Effector memory CD8-positive, alpha-beta T cell (primary cell): ENCODE data around the gene PDLIM1.

Source experiments
- ATAC-seq: fragments of 150-1000 bp; cut with Tn5 transposase; replicated peaks from 2 replicates; pipeline ENCODE4 v1.10.0; 2021; ENCODE audit warnings: mild to moderate bottlenecking, moderate library complexity
- DNase-seq, 3 experiments: peaks; one replicate each; pipeline ENCODE4 v3.0.0; 2021
- H3K27ac Mint-ChIP-seq, 2 donors: one replicate each; pipeline ENCODE4 v1.8.0; 2022; ENCODE audit warnings: mild to moderate bottlenecking in 2 of 2, mixed read lengths in 2 of 2, moderate library complexity in 2 of 2
- H3K27me3 Mint-ChIP-seq, 2 donors: one replicate each; pipeline ENCODE4 v1.8.0; 2022; ENCODE audit warnings: mixed read lengths in 2 of 2
- H3K36me3 Mint-ChIP-seq: one replicate; pipeline ENCODE4 v1.8.0; 2022; ENCODE audit warnings: mild to moderate bottlenecking, moderate library complexity, mixed read lengths; ENCODE audit not compliant: insufficient read depth
- H3K4me1 Mint-ChIP-seq, 2 donors: one replicate each; pipeline ENCODE4 v1.8.0; 2022; ENCODE audit warnings: low read depth in 2 of 2, mixed read lengths in 2 of 2
- H3K4me3 Mint-ChIP-seq, 2 donors: one replicate each; pipeline ENCODE4 v1.8.0; 2022; ENCODE audit warnings: mild to moderate bottlenecking in 2 of 2, mixed read lengths in 2 of 2, moderate library complexity in 2 of 2
- H3K9me3 Mint-ChIP-seq, 2 donors: one replicate each; pipeline ENCODE4 v1.8.0; 2022; ENCODE audit warnings: mixed read lengths in 2 of 2

The PDLIM1 gene

DNA sequence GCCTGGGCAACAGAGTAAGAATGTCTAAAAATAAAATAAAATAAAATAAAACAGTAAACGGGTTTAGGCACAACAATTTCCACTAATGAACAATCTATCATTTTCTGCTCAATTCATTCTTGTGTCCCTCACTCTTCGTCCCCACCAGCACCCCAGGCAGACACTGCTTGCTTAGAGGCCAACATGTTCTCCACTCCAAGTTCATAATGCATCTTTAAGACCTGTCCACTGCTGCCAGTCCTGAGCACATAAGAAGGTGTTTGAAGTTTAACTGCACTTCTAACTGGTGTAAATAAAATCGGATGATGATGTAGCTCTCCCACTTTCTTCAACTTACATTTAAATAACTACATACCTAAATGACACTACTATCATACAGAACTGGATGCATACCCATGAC is 13.2 kb downstream of the PDLIM1 start:
- Mint-ChIP-seq H3K36me3 (no peaks in the 10 kb centered on the region), H3K4me3 (no peak overlapping the region), H3K9me3 (no peaks in the 10 kb centered on the region), H3K27me3 (peaks cover 0 to 7% of the 10 kb centered on the region in 2 donors), H3K27ac (no peak overlapping the region), H3K4me1 (no peaks in the 10 kb centered on the region)
- ATAC-seq = no peak
- no peak for DNase-seq

DNA sequence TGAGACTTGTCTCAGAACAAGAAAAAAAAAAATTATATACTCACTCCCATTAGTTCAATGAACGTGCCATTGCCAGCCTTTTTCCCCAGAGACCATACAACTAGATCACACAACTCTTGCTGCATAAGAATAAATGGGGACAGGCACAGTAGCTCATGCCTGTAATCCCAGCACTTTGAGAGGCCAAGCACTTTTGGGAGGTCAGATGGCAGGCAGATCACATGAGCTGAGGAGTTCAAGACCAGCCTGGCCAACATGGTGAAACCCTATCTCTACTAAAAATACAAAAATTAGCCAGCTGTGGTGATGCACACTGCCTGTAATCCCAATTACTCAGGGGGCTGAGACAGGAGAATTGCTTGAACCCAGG is 13.6 kb downstream of the PDLIM1 start:
- H3K4me3 Mint-ChIP-seq = no peak overlapping the region
- no peak for DNase-seq
- no peak overlapping the region for H3K27ac Mint-ChIP-seq

DNA sequence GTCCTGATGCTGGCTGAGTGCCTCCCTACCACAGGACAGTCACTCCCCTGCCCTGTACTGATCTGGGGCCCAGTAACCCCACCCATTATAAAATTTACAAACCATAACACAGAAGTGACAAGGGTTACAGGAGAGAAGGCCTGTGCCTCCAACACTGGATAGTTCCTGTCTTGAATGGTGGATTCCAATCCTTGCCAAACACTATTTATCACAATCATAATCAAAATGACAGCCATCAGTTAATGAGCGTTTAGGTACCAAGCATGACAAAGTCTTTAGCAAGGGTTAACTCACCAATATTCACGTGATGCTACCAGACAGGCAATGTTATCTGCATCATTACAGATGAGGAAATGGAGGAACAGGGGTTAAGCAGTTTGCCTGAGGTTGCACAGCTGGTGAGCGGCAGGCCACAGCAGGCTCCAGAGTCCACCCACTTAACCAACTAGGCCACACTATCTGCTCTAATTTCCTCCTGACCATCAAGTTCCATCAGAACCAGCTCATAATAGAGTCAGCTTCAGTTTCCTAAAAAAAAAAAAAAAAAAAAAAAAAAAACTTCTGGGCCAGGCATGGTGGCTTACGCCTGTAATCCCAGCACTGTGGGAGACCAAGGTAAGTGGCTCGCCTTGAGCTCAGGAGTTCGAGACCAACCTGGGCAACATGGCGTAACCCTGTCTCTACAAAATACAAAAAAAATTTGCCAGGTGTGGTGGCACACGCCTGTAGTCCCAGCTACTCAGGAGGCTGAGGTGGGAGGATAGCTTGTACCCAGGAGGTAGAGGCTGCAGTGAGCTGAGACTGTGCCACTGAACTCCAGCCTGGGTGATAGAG is 14.2 kb downstream of the PDLIM1 start:
- ATAC-seq = no peak
- no peak for DNase-seq
- Mint-ChIP-seq H3K9me3 (no peaks in the 10 kb centered on the region), H3K27ac (no peak overlapping the region), H3K4me3 (no peak overlapping the region), H3K27me3 (peaks cover 0 to 7% of the 10 kb centered on the region in 2 donors), H3K36me3 (no peaks in the 10 kb centered on the region), H3K4me1 (no peaks in the 10 kb centered on the region)

More for the DNA sequence above, 13.6 kb downstream of the PDLIM1 start:
- ATAC-seq = no peak
- Mint-ChIP-seq H3K4me1 (no peaks in the 10 kb centered on the region), H3K27me3 (peaks cover 0 to 7% of the 10 kb centered on the region in 2 donors), H3K9me3 (no peaks in the 10 kb centered on the region), H3K36me3 (no peaks in the 10 kb centered on the region)

DNA sequence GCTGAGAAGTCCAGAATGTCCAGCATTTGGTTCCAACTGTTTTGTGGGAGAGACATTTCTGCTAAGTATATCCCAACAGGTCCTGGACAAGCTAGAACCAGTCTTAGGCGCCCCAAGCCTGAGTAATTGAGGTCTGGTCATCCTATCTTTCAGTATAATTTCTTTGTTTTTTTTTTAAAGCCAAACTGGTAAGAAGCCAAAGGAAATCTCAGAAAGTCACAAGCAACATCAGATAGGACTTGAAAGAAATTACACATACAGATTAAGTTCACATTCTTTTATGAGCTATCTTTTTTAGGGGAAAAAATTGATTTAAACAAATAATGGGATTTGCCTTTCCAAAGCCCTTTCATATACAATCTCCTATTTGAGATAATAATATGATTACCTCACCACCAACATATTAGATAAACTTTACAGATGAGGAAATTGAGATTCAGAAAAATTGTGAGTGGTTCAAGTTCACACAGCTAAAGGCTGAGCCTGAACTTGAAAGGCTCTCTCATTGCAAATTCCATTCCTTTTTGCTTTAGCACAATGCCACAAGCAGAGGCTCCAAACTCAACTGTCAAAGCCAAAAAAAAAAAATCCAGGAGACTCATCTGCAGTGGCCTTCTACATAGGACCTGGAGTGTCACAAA is 15.0 kb downstream of the PDLIM1 start:
- H3K4me1 Mint-ChIP-seq = no peaks in the 10 kb centered on the region
- H3K36me3 Mint-ChIP-seq = no peaks in the 10 kb centered on the region
- H3K27ac Mint-ChIP-seq = no peak overlapping the region
- DNase-seq = no peak
- no peaks in the 10 kb centered on the region for H3K9me3 Mint-ChIP-seq
- ATAC-seq = no peak
- no peak overlapping the region for H3K4me3 Mint-ChIP-seq
- peaks cover 0 to 7% of the 10 kb centered on the region in 2 donors for H3K27me3 Mint-ChIP-seq

DNA sequence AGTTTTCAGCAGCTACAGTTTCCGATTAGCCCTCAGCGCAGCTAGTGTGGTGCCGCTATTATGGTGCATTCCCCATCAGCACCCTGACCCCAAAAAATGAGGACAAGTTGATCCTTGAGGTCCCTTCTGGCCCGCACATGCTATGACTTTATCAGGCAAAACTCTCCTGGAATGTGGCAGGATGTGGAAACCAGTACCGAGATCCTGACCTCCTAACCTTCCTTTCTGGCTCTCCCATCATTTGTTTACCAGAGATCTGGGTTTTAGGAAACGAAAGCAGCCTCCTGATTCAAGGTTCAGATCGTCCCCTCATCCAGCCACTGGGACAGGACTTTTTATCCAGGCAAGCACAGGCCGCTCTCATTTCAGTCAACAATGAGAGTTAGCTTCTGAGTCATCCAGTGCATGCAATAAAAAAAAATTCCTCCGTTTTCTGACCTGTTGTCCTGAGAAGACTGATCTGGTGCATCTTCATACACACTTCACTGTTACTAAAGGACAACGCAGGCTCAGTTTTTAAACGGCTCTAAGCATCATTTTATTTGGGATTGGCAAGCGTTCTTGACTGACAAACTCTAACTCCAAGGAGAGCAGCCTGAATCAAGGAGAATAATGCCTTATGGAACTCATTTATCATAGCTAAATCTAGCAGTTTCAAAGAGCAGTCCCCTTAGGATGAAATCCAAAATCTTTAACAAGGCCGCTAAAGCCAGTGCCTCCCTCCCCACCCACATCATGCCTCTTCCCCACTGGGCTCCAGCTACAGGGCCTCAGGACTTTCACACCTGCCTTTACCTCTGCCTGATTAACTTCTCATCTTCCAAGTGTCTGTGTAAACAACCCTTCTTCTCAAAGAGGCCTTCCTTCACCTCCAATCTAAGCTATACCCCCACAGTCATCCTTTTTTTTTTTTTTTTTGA is 17.1 kb downstream of the PDLIM1 start:
- DNase-seq = no peak
- H3K4me1 Mint-ChIP-seq = no peaks in the 10 kb centered on the region

DNA sequence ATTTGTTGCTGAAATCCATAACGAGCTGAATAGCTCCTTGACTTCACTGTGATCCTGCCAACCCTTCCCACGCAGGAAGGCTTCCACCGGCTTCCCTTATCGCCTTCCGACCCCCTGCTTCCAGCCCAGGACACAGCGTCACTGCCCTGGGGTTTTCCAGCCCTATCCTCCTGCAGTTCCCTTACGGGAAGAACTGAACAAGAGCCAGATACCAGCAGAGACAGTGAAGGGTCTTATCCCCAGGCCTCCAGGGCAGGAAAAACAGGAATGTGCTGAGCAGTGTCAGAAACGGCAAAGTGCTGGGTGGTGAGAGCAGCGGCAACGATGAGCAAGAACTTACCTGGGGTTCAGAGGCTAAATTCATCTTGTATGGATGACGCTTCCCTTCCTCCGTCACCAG is 22.4 kb downstream of the PDLIM1 start:
- DNase-seq = no peak
- Mint-ChIP-seq H3K27ac (no peak overlapping the region), H3K9me3 (no peaks in the 10 kb centered on the region), H3K36me3 (peaks cover 6% of the 10 kb centered on the region), H3K27me3 (no peaks in the 10 kb centered on the region), H3K4me3 (no peak overlapping the region), H3K4me1 (peaks cover 0 to 5% of the 10 kb centered on the region in 2 donors)
- no peak for ATAC-seq

More for the DNA sequence above, 17.1 kb downstream of the PDLIM1 start:
- Mint-ChIP-seq H3K27ac (no peak overlapping the region), H3K36me3 (peaks cover 3% of the 10 kb centered on the region), H3K27me3 (peaks cover 0 to 7% of the 10 kb centered on the region in 2 donors), H3K9me3 (no peaks in the 10 kb centered on the region), H3K4me3 (no peak overlapping the region)
- no peak for ATAC-seq

DNA sequence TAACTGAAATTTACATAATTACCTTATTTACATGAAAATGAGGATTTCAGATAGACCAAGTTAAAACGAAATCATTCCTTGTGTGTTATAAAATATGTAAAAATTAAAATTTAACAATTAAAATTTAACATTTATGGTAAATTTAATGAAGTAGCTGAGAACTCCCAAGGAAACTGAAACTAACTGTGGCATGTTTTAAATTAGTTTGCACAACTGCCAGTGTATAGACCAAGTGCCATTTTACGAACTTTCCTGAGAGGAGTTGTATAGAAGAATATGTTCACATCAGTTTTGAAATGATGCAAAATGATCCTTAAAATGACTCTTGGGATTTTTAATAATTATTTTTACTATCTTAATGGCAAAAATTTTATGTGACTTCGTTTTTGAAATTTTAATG is 23.6 kb downstream of the PDLIM1 start:
- ATAC-seq = no peak

DNA sequence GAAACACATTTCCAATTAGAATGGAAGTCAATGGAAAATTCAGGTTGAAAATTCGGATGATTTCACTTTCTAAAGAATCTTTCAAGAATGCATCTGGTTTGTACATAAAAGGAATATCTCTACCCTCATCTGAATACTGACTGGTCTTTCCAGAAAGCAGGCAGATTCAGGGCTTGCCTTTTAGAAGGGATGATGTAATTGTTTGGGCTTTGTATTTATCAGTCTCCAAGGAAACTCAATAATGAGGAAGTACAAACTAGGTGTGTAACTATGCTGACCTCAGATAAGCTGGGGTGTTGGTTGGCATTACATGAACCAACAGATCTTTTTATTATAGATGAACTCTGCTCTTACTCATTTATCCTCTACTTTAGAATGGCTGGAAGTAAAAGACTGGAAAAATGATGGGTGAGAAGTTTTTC is 24.1 kb downstream of the PDLIM1 start:
- no peak overlapping the region for H3K27ac Mint-ChIP-seq

More for the DNA sequence above, 23.6 kb downstream of the PDLIM1 start:
- Mint-ChIP-seq H3K4me3 (no peak overlapping the region), H3K4me1 (peaks cover 0 to 5% of the 10 kb centered on the region in 2 donors), H3K36me3 (peaks cover 6% of the 10 kb centered on the region), H3K9me3 (no peaks in the 10 kb centered on the region), H3K27me3 (no peaks in the 10 kb centered on the region), H3K27ac (no peak overlapping the region)
- DNase-seq = no peak

DNA sequence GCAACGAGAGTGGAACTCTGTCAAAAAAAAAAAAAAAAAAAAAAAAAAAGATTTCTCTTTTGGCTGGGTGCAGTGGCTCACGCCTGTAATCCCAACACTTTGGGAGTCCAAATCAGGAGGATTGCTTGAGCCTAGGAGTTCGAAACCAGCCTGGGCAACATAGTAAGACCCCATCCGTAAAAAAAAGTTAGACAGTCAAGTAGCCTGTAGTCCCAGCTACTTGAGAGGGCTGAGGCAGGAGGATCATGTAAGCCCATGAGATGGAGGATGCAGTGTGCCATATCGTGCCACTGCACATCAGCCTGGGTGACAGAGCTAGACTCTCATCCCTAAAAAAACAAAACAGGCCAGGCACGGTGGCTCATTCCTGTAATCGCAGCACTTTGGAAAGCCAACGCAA is 25.2 kb downstream of the PDLIM1 start:
- H3K4me3 Mint-ChIP-seq = no peak overlapping the region
- no peak overlapping the region for H3K27ac Mint-ChIP-seq
- H3K4me1 Mint-ChIP-seq = peaks cover 0 to 5% of the 10 kb centered on the region in 2 donors
- DNase-seq (no peak), ATAC-seq (no peak)
- peaks cover 6% of the 10 kb centered on the region for H3K36me3 Mint-ChIP-seq
- no peaks in the 10 kb centered on the region for H3K9me3 Mint-ChIP-seq
- H3K27me3 Mint-ChIP-seq = no peaks in the 10 kb centered on the region

More for the DNA sequence above, 24.1 kb downstream of the PDLIM1 start:
- H3K36me3 Mint-ChIP-seq = peaks cover 6% of the 10 kb centered on the region
- H3K4me1 Mint-ChIP-seq = peaks cover 0 to 5% of the 10 kb centered on the region in 2 donors
- ATAC-seq (peak; percentile 63), DNase-seq (no peak)
- H3K27me3 Mint-ChIP-seq = no peaks in the 10 kb centered on the region
- no peaks in the 10 kb centered on the region for H3K9me3 Mint-ChIP-seq
- no peak overlapping the region for H3K4me3 Mint-ChIP-seq

DNA sequence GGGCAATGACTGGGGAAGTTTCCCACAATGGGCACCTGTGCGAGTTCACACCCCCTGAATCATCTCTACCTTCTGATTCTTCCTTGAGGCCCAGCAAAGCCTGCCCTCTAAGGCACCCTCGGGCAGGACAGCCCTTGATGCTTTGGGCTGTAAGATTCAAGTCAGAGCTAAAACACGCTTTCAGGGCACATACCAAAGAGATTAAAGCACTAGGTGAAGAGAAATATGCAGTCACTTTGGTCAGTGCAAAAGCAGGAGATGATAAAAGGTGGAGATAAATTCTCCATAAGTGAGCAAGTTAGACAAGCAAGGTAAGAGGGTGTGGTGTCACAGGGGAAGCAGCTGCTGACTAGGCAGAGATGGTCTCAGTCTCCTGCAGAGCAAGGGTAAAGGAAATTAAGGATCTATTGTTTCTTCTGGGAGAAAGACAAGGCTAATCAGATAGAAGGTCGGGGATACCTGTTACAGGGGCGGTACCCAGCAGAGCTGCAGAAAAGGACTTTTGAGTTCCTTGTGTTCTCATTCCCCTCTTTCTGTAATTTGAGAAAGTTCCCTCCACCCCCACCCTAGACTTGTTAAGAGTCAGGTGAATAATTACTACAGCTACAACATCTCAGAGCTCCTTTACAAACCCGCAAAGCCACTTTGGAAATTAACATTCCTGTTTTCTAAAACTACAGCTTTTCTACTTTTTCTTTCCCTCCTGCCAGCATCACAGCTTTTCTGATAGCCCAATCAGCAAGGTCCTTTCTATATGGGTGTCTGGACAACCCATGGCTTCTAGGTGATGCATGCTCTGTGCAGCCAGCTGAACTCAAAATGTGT is 26.4 kb downstream of the PDLIM1 start:
- no peaks in the 10 kb centered on the region for H3K27me3 Mint-ChIP-seq
- no peak overlapping the region for H3K27ac Mint-ChIP-seq
- H3K9me3 Mint-ChIP-seq = no peaks in the 10 kb centered on the region
- H3K36me3 Mint-ChIP-seq = peaks cover 6% of the 10 kb centered on the region
- no peak overlapping the region for H3K4me3 Mint-ChIP-seq
- no peak for DNase-seq
- ATAC-seq = no peak
- H3K4me1 Mint-ChIP-seq = peaks cover 0 to 5% of the 10 kb centered on the region in 2 donors

DNA sequence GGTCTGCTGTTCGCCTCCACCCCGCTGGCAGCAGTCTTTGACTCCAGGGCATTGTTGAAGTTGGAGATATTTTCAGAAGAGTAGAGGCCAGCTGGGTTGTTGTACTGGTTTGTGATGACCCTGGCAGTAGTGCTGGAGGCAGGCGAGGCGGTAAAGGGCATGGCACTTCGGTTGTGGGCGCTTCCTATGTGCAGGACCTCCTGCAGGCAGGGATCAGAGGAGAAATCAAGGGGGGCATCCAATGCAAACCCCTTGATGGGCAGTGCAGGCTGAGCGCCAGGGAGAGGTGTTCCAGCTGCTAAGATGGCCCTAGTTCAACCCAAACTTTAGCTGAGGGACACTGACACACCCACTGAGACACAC is 27.0 kb downstream of the PDLIM1 start:
- H3K4me1 Mint-ChIP-seq = peaks cover 0 to 5% of the 10 kb centered on the region in 2 donors
- ATAC-seq (no peak), DNase-seq (no peak)
- peaks cover 3% of the 10 kb centered on the region for H3K36me3 Mint-ChIP-seq
- H3K27ac Mint-ChIP-seq = no peak overlapping the region
- H3K9me3 Mint-ChIP-seq = no peaks in the 10 kb centered on the region
- H3K4me3 Mint-ChIP-seq = no peak overlapping the region
- H3K27me3 Mint-ChIP-seq = no peaks in the 10 kb centered on the region

DNA sequence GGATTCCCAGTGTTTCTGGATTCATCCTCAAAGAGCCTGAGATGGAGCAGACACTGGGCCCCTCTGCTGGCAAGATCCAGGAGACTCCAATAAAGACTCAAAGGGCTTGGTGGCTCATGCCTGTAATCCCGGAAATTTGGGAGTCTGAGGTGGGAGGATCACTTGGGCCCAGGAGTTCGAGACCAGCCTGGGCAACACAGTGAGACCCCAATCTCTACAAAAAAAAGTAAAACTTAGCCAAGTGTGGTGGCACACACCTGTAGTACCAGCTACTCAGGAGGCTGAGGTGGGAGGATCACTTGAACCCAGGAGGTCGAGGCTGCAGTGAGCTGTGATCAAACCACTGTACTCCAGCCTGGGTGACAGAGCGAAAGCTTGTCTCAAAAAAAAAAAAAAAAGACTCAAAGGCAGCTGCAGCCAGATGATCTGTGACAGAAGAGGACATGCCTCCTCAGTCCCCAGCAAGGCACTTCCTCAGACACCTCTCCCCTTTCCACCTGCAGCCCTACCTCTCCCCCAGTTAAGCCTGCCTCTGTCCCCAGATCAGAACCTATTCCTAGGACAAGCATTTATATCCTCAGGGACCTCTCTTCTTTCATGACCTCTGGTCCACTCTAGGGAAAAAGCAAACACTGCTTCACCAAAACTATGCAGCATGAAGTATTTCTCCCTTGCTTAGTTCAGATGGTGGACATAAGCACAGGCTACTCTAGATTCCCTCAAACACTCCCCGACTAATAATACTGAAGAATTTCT is 27.9 kb downstream of the PDLIM1 start:
- peaks cover 7% of the 10 kb centered on the region for H3K36me3 Mint-ChIP-seq
- H3K27me3 Mint-ChIP-seq = no peaks in the 10 kb centered on the region
- DNase-seq (no peak), ATAC-seq (no peak)
- H3K9me3 Mint-ChIP-seq = no peaks in the 10 kb centered on the region
- H3K4me1 Mint-ChIP-seq = peaks cover 0 to 5% of the 10 kb centered on the region in 2 donors
- no peak overlapping the region for H3K4me3 Mint-ChIP-seq
- no peak overlapping the region for H3K27ac Mint-ChIP-seq
